HL-60 (cell line): Measurements from ENCODE around the gene TGM5.
A peak's percentile ranks its signal among the peaks of the same experiment; 100 is the strongest.

Experiments
- DNase-seq, 2 experiments: peaks; one replicate each; pipeline ENCODE4 v3.0.0-alpha.2; 2010 to 2020; ENCODE audit warnings: low read depth in 1 of 2, low spot score in 1 of 2
- H3K27ac ChIP-seq: fragments of 250-450 bp; sonication (Bioruptor Pico); replicated peaks from 2 replicates; pipeline ENCODE4 v1.5.1; 2020; ENCODE audit warnings: mild to moderate bottlenecking, moderate library complexity
- H3K27me3 ChIP-seq: fragments of 250-450 bp; sonication (Bioruptor Pico); 2 replicates; pipeline ENCODE4 v1.5.1; 2021; ENCODE audit warnings: mild to moderate bottlenecking, moderate library complexity; ENCODE audit not compliant: insufficient read depth, poor library complexity, severe bottlenecking
- H3K4me3 ChIP-seq: replicated peaks from 2 replicates; pipeline ENCODE4 v1.5.1; 2011; ENCODE audit warnings: mild to moderate bottlenecking, control low read depth, low read length; ENCODE audit not compliant: insufficient read depth
- GABPA ChIP-seq: IDR thresholded peaks from 2 replicates; pipeline ENCODE4 v1.6.1; 2012; ENCODE audit warnings: low read depth
- POLR2AphosphoS5 ChIP-seq: IDR thresholded peaks from 2 replicates; pipeline ENCODE4 v1.6.1; 2012; ENCODE audit warnings: low read depth
- REST ChIP-seq: IDR thresholded peaks from 2 replicates; pipeline ENCODE4 v1.6.1; 2012; ENCODE audit warnings: low read depth; ENCODE audit not compliant: insufficient replicate concordance
- SPI1 ChIP-seq: IDR thresholded peaks from 2 replicates; pipeline ENCODE4 v1.6.1; 2012; ENCODE audit warnings: low read depth, mild to moderate bottlenecking, borderline replicate concordance
- TF ChIP-seq, protein P1 (sequence below): IDR thresholded peaks from one replicate; pipeline ENCODE4 v1.5.1; 2011; ENCODE audit warnings: low read length, control low read depth, inconsistent platforms; ENCODE audit not compliant: insufficient read depth

Gene TGM5

DNA sequence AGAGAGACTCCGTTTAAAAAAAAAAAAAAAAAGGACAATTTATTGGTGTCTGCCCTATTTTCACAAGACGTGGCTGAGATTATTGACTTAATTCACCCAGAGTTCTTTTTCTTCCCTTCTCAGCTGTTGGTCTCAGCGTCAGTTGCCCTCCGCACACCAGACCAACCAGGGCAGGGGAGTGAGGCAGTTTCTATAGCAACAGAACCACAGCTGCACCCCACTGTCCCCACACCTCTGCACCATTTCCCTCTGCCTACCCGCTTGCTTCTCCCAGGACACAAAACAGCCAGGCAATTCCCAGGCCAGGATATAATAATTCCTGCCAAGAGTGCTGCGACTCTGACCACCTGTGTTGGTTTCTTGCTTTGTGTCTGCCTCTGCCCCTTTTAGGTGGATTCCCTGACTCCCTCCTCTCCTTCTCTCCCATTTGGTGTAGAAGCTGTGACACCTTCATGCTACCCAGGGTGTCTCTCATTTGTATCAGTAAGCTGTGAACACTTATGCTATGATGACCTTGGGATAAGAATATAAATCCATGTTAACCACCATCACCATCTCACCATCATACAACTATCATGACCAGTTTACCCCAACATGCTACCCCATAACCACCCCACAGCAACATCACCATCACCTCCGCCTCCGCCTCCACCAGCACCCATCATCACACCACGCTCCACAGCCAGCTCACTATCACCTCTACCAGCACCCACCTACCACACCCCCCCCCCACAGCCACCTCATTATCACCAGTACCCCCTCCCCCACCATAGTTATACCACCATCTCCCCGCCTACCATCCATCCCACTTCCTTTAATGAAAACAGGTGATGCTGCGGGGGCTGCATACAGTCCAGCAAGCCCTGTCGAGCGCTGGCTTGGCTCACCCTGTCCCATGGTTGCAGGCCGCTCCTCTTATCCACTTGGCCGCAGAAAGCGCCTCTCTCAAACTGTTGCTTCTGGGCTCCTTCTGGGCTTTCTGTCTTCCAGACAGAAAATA, 46.5 kb downstream of the TGM5 start:
- H3K4me3 ChIP-seq, result no peak overlapping the region

DNA sequence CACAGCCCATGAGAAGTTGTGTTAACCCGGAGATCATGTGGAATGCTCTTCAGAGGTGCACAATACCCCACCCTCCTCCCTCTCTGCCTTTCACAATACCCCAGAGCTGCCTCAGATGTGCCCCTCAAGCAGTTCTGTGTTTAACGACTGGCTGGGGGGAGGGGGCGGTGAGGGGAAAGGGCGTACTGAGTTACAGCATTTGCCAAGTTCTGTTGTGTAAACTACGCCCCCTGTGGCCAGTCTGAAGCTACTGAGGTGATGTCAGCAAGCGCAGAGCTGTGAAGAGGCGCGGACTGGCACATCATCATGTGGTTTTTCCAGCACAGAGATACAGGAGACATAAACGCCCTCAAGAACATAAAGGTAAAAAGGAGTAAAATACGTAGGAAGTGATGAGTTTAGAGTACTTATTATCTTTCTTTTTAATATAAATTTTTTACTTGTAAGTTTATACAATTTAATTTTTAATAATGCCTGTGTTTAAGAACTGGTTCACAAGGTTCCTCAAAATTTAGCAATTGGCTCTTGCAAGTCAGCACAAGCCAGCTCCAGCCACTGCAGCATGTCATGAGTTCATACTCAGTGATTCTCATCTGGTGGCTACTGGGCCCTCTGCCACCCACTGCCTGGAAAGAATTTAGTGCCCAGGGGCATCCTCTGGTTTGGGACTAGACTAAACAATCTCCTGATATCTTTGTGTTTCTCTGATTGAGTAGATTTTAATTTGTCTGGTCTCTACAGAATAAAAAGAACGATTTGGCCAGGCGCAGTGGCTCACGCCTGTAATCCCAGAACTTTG, 47.6 kb downstream of the TGM5 start:
- TF ChIP-seq, protein P1, sequence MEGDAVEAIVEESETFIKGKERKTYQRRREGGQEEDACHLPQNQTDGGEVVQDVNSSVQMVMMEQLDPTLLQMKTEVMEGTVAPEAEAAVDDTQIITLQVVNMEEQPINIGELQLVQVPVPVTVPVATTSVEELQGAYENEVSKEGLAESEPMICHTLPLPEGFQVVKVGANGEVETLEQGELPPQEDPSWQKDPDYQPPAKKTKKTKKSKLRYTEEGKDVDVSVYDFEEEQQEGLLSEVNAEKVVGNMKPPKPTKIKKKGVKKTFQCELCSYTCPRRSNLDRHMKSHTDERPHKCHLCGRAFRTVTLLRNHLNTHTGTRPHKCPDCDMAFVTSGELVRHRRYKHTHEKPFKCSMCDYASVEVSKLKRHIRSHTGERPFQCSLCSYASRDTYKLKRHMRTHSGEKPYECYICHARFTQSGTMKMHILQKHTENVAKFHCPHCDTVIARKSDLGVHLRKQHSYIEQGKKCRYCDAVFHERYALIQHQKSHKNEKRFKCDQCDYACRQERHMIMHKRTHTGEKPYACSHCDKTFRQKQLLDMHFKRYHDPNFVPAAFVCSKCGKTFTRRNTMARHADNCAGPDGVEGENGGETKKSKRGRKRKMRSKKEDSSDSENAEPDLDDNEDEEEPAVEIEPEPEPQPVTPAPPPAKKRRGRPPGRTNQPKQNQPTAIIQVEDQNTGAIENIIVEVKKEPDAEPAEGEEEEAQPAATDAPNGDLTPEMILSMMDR, result no peak
- no peak for TF ChIP-seq REST
- no peak for TF ChIP-seq POLR2AphosphoS5
- TF ChIP-seq SPI1, result no peak
- TF ChIP-seq GABPA, result no peak
- H3K4me3 ChIP-seq, result no peak overlapping the region
- H3K27ac ChIP-seq, result no peak overlapping the region
- H3K27me3 ChIP-seq, result no peaks in the 10 kb centered on the region
- peak in 1 of 2 experiments; percentile 33 for DNase-seq

More for the DNA sequence above, 46.5 kb downstream of the TGM5 start:
- DNase-seq, result no peak
- no peak for TF ChIP-seq SPI1
- no peak for TF ChIP-seq GABPA
- TF ChIP-seq POLR2AphosphoS5, result no peak
- no peak for TF ChIP-seq REST
- no peaks in the 10 kb centered on the region for H3K27me3 ChIP-seq
- no peak overlapping the region for H3K27ac ChIP-seq

DNA sequence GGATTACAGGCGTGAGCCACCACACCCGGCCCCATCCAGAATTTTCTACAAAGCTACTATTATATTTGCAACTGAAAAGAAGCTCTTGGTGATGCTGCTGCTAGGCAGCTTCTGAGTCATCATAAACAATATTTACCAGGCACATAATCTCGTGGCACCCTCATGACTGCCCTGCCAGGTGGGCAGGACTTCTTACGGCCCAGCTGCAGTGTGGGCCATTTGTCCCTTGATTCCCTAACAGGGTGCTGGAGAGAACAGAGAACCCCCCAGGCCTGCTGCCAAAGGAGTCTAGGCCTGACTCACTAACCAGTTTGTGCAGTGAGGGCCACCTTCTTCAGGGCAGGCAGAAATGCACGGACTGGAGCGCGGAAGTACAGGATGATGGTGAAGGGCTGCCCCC, 50.8 kb downstream of the TGM5 start:
- Histone ChIP-seq H3K27ac (no peak overlapping the region), H3K4me3 (no peak overlapping the region), H3K27me3 (no peaks in the 10 kb centered on the region)
- no peak for DNase-seq
- TF ChIP-seq SPI1, result no peak
- no peak for TF ChIP-seq GABPA
- TF ChIP-seq POLR2AphosphoS5, result no peak
- TF ChIP-seq REST, result no peak
- TF ChIP-seq, protein P1, result no peak
